ENCODE data around the gene SOCS2.
"Not testable (repeated sequence)": the region's sequence is repeated elsewhere in the genome, so short reads cannot be mapped to it uniquely, and the experiment has no call there.

The SOCS2 gene, protein sequence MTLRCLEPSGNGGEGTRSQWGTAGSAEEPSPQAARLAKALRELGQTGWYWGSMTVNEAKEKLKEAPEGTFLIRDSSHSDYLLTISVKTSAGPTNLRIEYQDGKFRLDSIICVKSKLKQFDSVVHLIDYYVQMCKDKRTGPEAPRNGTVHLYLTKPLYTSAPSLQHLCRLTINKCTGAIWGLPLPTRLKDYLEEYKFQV
- 7.8 to 89.3 (median 44.8) reads per million in 3 experiments for total RNA-seq

DNA sequence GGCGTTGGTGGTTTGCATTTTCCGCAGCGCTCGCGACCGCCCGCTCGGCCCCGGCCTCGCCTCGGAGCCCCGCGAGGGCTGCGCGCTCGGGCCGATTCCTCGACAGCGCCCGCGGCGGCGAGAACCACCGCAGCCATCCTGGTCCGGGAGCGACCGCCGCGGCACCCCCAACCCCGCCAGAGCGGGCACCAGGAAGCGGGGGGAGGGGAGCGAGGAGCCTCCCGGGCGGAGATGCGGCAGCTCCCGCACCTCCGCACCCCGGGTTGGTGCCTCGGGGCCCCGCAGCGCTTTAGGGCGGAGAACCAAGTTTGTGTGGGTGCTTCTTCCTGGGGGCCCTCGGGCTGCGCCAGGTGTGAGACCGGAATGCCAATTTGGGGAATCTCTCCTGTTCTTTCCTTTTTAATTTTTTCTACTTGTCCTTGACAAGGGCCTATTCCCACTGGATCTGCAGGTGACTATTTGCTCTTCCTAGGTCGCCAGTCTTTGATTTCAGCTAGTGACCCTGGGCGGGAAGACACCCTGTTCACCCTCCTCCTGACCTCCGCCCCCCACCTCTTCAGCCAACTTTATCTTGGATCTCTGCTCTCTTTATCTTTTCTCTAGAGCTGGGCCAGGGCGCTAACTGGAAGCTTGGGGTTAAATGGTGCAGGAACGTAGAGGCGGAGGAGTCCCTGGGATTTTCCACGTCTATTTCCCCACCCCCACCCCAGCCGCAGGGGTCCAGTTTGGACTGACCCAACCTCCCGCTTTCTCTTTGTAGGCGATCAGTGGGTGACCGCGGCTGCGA, at the start of gene SOCS2:
SOCS2 (plus strand) TSS at position 751 of the 787 bp plus-strand sequence. CDS start 223 bp downstream, outside the sequence.
- peak; percentile 33 for DNase-seq

DNA sequence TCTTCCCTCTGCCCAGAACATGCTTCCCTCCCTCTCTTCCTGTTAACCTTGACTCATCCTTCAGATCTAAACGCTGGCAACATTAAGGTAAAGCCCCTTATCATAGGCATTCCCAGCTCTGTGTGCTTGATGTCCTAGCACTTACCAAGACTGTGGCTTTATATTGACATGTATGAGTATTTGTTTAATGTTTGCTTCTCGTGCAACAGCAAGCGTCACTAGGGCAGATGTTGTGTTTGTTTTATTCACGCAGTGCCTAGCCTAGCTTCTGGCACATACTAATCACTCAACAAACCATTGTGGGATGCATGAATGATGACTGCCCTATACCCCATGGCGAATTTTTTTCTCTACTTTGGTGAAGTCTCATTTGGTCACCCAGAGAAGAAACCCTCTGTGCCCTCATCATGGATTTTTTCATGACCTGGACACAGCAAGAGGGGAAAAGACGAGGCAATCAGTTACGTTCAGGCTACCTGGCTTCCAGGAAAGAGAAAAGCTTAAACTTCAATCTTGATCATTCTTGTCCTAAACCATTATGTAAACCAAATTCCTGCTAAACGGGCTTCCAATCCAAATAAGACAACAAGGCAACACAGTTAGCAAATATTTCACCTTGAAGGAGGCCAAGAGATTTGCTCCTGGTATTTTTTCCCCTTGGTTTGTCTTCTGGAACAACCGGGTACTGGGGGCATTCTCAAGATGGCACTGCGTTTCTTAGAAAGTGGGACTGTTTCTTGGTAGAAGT, 47.9 kb upstream of the SOCS2 start:
- DNase-seq, result no peak

DNA sequence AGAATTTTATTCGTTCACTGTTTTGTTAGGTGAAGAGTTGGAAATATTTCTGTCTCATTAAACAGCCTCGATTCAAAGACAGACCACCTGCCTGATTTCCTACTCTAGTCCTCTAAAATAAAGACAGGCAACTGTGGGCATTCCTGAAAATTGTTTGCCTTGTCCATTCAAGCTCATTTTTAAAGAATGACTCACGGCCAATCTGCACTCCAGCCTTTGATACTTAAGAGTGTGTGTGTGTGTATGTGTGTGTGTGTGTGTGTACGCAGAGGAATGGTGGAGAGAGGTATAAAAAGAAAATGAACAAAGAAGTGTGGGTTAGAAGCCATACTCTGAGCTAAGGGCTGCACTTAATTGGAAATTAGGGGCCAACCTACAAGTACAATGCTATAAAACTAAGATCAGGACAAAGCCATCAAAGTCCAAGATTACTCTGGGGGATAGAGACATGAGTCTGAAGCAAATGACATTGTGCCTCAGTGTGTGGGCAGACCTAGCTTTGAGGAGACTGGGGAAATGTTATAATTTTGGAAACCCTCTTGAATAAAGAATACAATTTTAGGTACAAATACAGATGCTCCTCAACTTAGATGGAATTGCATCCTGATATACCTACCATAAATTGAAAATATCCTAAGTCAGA, 45.6 kb upstream of the SOCS2 start:
- no peak for DNase-seq

DNA sequence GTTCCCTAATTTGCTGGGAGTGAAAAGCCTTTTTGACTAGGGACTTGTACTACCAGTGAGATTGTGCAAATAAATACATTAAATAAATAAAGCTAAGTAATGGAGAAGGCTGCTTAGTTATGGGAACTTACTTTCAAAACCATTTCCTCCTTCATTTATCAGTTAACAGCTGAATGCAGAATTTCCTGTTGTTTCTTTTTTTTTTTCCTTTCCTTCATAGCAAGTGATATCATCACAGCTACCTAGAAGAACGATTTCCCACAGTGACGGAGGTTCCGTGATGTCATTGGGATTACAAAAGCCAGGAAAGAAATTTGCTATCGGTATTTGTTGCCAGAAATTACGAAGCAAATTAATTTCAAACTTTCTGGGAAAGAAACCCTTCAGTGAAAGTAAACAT, 42.1 kb upstream of the SOCS2 start:
- no peak for DNase-seq

DNA sequence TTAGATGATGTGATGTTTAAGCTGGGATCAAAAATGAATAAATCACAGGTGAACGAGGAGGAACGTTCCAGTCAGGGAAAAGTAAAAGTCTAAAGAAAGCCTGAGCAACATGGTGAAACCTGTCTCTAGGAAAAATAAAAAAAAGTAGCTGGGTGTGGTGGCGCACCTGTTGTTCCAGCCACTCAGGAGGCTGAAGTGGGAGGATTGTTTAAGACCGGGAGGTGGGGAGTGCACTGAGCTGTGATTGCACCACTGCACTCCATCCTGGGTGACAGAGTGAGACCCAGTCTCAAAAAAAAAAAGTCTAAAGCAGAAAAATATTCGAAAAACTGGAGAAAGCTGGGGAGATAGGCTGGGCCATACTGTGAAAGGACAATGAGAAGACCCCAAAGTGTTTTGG, 39.2 kb upstream of the SOCS2 start:
- DNase-seq, result no peak

DNA sequence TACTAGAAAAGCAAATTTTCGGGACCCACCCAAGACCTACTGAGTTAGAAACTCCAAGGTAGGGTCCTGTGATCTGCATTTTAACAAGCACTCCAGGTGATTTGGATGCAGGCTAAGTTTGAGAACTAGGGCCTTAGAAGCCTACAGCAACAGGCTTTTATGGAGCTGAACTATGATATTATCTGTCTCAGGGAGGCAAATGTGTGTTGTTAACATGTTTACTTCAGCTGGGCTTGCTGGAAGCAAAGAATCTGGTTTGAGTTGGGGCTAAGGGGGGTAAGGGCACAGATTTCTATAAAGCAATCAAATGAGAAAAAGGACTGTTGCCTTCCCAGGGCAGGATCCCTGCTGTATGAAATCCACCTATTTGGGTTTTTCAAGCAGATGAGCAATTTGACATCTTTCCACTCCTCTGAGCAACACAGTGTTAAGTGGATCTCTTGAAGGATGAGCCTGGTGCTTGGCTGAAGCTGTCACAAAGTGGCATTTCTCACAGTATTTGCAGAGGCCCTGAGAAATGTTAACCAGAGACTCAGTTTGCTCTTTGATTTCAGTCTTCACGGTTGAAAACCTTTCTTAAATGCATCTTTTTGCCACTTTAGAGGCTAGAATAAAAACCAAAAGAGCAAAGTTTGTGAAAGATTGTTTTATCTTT, 36.2 kb upstream of the SOCS2 start:
- no peak for DNase-seq

DNA sequence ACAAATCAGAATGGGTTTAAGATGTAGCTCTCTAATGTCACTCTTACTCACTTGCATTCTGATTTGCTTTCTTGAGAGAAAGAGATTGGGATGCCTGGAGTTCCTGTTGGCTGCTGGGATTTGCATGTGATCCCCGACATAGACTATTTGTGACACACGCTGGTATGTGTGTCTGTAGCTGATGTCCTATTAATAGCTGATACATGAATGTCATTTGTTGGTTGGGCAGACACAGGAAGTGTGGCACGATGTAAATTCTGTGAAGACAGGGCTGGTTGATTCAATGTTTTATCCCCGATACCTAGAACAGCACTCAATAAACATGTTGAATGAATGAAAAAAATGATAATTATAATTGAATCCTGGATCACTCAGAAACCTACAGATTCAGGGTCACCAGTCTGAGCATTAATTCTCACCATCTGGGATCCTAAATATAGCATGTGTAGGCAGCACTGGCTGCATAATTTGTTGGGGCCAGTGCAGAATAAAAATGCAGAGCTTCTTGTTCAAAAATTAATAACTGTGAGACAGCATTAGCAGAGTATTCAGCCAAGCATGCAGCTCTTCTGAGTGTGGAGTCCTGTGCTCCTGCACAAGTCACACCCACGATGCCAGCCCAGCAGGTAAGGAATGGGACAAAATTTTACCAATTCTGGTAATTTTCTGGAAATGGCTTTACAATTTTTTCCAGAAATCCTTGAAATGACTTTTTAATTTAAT, 35.5 kb upstream of the SOCS2 start:
- no peak for DNase-seq

DNA sequence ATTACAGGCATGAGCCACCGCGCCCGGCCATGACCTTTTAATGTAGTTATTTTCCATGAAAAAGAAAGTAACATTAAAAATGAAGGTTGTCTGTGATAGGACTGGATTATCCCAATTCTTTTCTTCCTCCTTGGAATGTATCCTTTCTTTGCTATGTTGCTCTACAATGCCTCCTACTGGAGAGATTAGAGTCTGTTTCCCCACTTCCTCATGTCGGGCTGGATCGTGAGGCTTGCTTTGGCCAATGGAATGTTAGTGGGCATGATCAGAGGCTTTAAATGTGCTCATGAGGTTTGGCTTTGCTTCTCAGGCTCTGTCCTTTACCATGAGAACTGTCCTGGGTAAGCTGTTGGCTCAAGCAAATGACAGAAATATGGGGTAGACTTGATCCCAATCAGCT, 34.7 kb upstream of the SOCS2 start:
- DNase-seq, result no peak

DNA sequence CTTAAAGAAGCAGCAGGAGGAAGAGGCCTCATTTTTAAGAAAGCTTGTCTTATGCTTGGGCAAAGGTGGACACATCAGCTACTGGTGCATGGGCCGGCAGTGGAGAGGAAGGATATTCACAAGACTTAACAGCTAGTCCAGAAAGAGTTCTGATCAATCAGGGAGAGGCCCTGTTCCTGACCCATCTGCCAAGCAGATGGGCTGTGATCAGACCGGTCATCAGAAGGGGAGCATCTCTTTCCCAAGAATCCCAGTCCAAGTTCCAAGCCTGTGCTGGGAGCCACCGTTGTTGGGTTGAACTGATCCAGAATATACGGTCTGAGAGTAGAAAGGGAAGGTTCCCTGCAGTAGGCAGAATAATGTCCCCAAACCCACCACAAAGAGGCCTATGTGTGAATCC, 32.7 kb upstream of the SOCS2 start:
- no peak for DNase-seq

DNA sequence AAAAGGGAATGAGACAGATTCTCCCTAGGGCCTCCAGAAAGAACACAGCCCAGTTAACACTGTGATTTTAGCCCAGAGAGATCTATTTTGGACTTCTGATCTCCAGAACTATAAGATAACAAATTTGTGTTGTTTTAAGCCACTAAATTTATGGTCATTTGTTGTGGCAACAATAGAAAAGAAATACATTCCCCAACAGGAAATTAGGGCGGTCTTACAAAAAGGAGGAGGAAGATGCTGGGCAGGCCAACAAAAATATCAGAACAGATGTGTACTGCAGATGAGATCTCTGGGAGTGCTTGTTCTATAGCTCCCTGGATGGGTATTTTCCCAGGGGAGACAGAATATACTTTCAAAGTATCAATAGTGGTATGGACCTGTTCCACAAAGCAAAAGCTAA, 32.0 kb upstream of the SOCS2 start:
- no peak for DNase-seq

DNA sequence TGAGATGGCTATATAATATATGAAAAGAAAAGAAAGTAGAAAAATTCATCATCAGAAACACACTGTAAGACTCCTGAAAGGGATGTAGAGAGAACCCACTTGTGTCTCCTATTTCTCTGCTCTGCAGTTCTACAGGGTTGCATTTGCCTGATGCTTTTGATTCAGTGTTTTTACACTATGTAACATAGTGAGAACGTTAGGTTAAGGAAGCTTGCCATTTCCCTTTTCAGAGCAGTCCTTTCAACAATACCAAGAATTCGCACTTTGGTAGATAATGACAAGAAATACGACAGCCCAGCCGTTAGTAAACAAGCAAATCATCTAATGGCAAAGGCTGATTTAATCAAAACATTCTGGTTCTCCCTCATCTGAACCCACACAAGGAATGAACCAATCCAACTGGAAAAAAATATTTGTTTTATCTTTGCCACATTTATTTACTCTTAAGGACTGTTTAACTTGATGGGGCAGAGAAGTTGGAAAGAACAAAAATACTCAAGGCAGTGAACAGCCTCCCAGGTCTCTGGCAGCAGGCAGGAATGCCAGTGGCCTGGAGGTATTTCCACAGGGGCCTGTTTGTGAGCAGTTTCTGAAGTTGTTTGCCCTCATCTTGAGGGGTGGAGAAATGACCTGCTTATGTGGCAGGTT, 30.8 kb upstream of the SOCS2 start:
- no peak for DNase-seq

DNA sequence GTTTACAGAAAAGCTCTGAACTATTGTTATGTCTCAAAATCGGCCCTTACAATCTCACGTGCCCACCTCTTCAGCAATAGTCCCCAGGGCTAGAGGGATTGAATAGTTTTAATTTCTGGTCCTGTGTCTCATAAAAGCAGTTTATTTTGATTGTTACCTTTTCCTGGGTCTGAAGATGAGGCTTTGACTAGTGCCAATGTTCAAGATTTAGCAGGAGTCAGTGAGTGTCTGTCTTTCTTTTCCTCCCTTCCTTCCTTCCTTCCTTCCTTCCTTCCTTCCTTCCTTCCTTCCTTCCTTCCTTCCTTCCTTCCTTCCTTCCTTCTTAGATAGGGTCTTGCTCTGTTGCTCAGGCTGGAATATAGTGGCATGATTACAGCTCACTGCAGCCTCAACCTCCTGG, 24.7 kb upstream of the SOCS2 start:
- DNase-seq, result no peak

DNA sequence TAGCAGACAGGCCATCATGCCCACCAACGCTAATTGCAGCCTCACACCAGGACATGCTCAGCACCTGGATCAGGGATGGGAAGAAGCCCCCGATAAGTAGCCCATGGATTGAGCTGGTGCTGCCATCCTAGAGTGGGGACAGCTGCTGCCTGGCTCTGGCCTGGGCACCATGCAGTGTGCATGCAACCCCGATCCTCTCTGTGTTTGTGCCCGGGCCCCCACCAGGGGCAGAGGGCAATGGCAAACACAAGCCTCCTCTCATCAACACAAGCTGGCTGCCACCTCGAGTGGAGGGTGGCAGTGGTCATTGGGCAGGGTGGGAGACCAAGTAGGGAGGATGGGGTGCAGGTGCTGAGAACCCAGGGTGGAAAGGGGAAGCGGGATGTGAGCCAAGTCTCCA, 23.3 kb upstream of the SOCS2 start:
- no peak for DNase-seq

DNA sequence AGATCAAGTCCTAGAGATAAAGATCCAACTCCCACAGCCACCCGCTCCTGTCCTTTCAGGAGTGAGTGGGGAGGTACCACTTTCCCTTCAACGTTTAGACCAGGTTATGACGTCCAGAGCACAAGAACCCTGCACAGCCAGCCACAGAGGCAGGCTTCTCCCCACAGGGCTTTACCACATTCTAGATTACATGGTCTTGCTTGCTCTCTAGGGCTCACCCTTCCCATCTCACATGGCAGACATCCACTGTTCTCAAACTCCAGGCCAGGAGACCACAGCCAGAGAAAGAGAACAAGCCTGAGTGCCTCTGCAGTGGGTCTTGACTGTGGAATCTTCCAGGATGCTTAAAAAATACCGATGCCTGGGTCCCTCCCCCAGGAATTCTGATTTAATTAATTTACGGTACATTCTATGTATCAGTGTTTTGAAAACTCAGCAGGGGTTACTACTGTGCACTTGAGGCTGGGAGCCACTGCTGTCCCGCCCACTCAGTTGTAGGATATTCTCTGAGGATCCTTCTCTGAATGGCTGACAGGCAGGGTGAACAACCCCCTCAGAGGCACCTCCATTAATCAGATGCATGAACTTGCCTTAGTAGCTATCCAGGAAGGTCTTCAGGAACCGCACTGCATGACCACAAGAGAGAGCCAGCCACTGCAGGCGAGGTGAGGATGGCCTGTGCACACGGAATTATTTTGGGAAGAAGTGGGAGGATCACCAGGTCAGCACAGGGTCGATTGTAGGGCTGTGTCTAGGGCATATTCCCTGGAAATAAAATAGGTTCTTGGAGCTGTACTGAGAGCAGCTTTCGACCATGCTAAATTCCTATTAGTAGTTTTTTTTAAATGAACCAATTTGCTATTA, 21.5 kb upstream of the SOCS2 start:
- no peak for DNase-seq

DNA sequence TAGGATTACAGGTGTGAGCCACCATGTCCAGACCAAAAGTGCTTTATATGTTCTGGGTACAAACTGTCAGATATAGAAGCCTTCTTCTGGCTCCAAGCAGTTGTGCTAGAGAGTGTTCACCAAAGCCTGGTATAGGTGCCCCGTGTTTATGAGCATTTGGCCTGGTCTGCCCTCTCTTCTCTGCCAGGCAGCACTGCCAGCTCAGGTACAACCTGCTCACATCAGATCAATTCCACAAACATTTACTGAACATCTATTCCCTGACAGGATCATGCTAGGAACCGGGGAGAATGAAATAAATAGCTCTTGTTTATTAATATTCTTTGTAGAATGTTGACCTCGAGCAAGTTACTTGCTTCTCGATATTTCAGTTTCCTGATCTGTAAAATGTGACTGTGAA, 20.0 kb upstream of the SOCS2 start:
- DNase-seq, result no peak

DNA sequence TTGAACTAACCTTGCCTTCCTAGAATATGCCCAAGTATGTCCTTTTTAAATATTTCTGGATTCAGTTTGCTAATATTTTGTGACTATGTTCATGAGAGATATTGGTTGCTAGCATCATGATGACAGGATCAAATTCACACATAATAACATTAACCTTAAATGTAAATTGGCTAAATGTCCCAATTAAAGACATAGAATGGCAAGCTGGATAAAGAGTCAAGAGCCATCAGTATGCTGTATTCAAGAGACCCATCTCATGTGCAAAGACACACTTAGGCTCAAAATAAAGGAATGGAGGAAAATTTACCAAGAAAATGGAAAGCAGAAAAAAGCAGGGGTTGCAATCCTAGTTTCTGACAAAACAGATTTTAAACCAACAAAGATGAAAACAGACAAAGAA, 14.6 kb upstream of the SOCS2 start:
- not testable (repeated sequence) for DNase-seq

DNA sequence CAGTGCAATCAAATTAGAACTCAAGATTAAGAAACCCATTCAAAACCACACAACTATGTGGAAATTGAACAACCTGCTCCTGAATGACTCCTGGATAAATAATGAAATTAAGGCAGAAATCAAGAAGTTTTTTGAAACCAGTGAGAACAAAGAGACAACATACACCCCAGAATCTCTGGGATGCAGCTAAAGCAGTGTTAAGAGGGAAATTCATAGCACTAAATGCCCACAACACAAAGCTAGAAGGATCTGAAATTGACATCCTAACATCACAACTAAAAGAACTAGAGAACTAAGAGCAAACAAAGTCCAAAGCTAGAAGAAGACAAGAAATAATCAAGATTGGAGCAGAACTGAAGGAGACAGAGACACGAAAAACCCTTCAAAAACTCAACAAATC, 13.8 kb upstream of the SOCS2 start:
- not testable (repeated sequence) for DNase-seq

DNA sequence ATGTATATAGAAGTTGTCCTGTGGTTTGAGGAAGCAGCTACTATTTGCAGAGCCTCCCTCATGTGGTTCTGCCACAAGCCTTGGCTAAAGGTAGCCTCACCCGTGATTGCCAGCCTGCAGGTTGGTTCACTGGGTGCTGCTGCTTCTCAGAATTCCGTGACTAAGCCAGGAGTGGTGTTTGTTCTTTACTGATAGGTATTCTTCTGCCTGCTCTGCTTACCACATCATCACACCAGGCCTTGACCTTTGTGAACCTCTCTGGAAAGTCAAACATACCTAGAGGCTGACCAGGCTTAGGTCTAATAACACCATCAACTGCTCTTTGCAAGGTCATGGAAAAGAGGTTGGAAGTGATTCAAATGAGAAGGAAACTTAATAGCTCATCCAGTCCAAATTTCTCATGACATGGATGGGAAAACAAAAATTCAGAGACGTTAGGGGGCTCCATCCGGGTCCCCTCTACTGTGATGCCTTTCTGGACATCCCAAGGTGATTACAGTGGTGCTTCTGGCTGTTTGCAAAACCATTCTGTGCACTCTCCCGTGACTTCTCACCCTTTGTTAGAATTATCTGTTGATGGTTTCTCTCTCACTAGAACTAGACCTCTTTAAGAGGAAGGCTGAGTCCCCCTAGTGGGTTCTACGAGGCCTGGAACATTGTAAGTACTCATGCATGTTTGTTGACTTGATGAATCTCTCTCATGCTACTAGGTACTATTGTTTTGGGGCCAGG, 8.5 kb upstream of the SOCS2 start:
- DNase-seq, result no peak

DNA sequence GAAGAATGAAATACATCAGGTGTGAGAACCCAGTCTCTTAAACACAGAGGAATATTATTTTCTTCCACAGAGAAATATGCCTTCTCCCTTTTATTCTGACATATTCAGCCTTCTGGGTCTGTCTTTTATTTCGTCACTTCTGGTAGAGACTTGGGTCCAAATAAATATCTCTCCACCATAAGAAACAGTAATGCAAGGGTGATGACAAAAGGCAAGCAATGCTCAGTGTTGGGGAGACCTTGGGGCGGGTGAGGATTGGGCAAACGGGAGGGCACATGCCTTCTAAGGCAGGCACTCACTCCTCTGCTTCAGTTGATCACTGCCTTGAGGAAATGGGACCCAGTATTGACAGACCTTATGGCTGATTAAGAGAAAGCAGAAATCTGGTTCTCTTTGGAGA, 6.7 kb upstream of the SOCS2 start:
- no peak for DNase-seq

DNA sequence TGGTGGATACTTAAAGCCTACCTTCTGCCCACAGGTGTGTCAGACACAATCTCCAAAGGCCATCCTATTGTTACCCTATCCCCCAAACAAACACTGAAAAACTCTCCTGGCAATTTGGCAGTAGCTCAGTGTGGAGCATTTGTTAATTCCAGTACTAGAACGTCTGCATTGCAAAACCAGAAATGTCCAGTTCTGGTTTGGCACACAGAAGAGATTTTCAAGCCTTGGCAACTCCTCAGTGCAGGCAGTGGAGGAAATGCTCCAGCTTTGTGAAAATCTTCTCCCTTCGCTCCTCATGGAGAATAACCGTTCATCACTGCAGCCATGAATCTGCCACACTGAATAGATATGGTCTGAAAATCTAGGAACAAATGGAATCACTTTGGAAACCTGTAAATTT, 5.3 kb upstream of the SOCS2 start:
- DNase-seq, result no peak
